HepG2 (cell line): ENCODE data around the gene TMEM232.

Experiments
- PCBP2 ChIP-seq: fragments of 200-400 bp; formaldehyde crosslinking; optimal IDR thresholded peaks from 2 replicates; pipeline ENCODE3; 2018; ENCODE audit warnings: low read length, low read depth; ENCODE audit not compliant: poor library complexity, severe bottlenecking
- TF ChIP-seq, protein P1 (sequence below): IDR thresholded peaks from 2 replicates; pipeline ENCODE4 v1.6.1; 2012; ENCODE audit warnings: inconsistent platforms

DNA sequence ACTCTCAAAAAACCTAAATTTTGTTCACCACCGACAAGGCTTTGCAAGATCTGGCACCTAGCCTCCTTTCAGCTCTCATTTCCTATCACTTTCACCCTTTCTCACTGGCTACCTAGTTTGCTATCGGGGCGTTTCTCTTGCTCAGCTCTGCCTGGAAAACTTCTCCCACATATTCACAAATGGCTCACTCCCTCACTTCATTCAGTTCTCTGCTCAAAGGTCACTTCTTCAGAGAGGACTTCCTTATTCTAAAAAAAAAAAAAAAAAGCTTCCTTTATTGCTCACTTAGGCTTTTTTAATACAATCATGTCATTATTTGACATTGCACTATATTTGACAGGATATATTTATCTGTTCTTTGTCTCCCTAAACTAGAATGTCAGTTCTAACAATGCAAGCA, 10.3 kb upstream of the TMEM232 start:
- TF ChIP-seq, protein P1, sequence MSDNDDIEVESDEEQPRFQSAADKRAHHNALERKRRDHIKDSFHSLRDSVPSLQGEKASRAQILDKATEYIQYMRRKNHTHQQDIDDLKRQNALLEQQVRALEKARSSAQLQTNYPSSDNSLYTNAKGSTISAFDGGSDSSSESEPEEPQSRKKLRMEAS, result no peak
- TF ChIP-seq PCBP2, result no peak
